Activated CD8-positive, alpha-beta memory T cell treated with anti-CD3 and anti-CD28 coated beads for 1 hour (primary cell): Measurements from ENCODE around the gene CD34.
A peak's percentile ranks its signal among the peaks of the same experiment; 100 is the strongest.
"Not testable (repeated sequence)": the region's sequence is repeated elsewhere in the genome, so short reads cannot be mapped to it uniquely, and the experiment has no call there.

Source experiments
- DNase-seq, 2 donors: peaks; one replicate each; pipeline ENCODE4 v3.0.0-alpha.2; 2020; ENCODE audit warnings: low read depth in 1 of 2; ENCODE audit errors: extremely low read depth in 1 of 2

The CD34 gene

GRCh38 chr1:207877914-207878313, 33.0 kb downstream of the CD34 start:
- not testable (repeated sequence) for DNase-seq

GRCh38 chr1:207876131-207876530, 34.8 kb downstream of the CD34 start:
- DNase-seq: no peak

GRCh38 chr1:207875532-207875931, 35.4 kb downstream of the CD34 start:
- DNase-seq: no peak

- DNase-seq: no peak
These were observed 37.7 kb downstream of the CD34 start for GRCh38 chr1:207873055-207873890.

GRCh38 chr1:207872621-207873020, 38.3 kb downstream of the CD34 start:
- DNase-seq: no peak

GRCh38 chr1:207871117-207871649, 39.7 kb downstream of the CD34 start:
- no peak for DNase-seq

- DNase-seq: no peak
These were observed 40.5 kb downstream of the CD34 start for GRCh38 chr1:207870306-207871031.

GRCh38 chr1:207869859-207870258, 41.1 kb downstream of the CD34 start:
- DNase-seq: no peak

- peak; percentile 17 to 53 for DNase-seq
These were observed 41.9 kb downstream of the CD34 start for GRCh38 chr1:207868774-207869721.

GRCh38 chr1:207868251-207868773, 42.6 kb downstream of the CD34 start:
- no peak for DNase-seq

GRCh38 chr1:207867136-207868109, 43.5 kb downstream of the CD34 start:
- DNase-seq: no peak

- DNase-seq: no peak
These were observed 44.3 kb downstream of the CD34 start for GRCh38 chr1:207866471-207867135.

GRCh38 chr1:207863893-207864535, 46.9 kb downstream of the CD34 start:
- DNase-seq: no peak

- no peak for DNase-seq
These were observed 48.6 kb downstream of the CD34 start for GRCh38 chr1:207862241-207862787.

GRCh38 chr1:207861442-207862177, 49.3 kb downstream of the CD34 start:
- peak in 1 of 2 donors; percentile 17 for DNase-seq

- DNase-seq: no peak
These were observed 50.4 kb downstream of the CD34 start for GRCh38 chr1:207860531-207860930.

GRCh38 chr1:207858806-207859205, 52.1 kb downstream of the CD34 start:
- no peak for DNase-seq
